HCT116 (cell line): ENCODE data around the gene RTL9. TPM values are rescaled to one million over a fixed set of nuclear protein-coding genes. Genes with fewer than 3 reads are reported as not detected.

Experiments
- ATAC-seq: fragments of 200-7000 bp; cut with Tn5 transposase; 2 replicates; pipeline ENCODE4 v1.9.1; 2020; ENCODE audit warnings: mild to moderate bottlenecking, moderate library complexity
- BruUV-seq: library from RNA; stranded (reverse); fragments of 400-500 nt; replicated peaks from 2 replicates; lab custom pipeline; 2021; lab: Mats Ljungman, UMichigan
- CTCF ChIA-PET: fragments of 300-600 bp; sonication (Branson Sonifier 250); formaldehyde crosslinking; loops from one replicate; lab custom pipeline; 2021; ENCODE audit warnings: antibody characterized with exemption; lab: Charles Lee
- POLR2A ChIA-PET: fragments of 300-600, 350-600 bp; sonication (Branson Sonifier 250); formaldehyde crosslinking; loops from one replicate; lab custom pipeline; 2021; ENCODE audit warnings: antibody characterized with exemption; lab: Charles Lee
- RAD21 ChIA-PET, 2 experiments: fragments of 300-600 bp; sonication (Branson Sonifier 250); formaldehyde crosslinking; loops; one replicate each; lab custom pipeline; 2023; ENCODE audit warnings: low total read pairs in 2 of 2; ENCODE audit not compliant: uncharacterized antibody in 2 of 2, unreplicated experiment in 2 of 2, low non-redundant PET in 1 of 2; lab: Charles Lee
- DNase-seq: peaks from one replicate; pipeline ENCODE4 v3.0.0-alpha.2; 2010; ENCODE audit warnings: low read depth, low spot score
- H2AFZ ChIP-seq: fragments of 200-600 bp; shearing (Covaris generic), sonication (generic); 2 replicates; pipeline ENCODE4 v1.6.1; 2017; ENCODE audit warnings: low read depth, mixed run types, mixed read lengths, antibody characterized with exemption, low read length; ENCODE audit not compliant: poor library complexity, severe bottlenecking
- H3K27ac ChIP-seq: 2 replicates; pipeline ENCODE4 v1.5.1; 2012; ENCODE audit warnings: low read depth, low read length
- H3K27me3 ChIP-seq: fragments of 200-600 bp; sonication (generic); 2 replicates; pipeline ENCODE4 v1.6.1; 2016; ENCODE audit warnings: mixed run types, low read length, mixed read lengths; ENCODE audit not compliant: insufficient read depth
- H3K36me3 ChIP-seq, 2 experiments: fragments of 200-500 bp in 1 of 2; fragments of 200-600 bp in 1 of 2; sonication (Bioruptor generic) in 1 of 2; sonication (generic) in 1 of 2; 2 replicates each; pipeline versions ENCODE4 v1.5.1 to v1.6.1; 2014 to 2016; ENCODE audit warnings: low read length in 2 of 2, inconsistent platforms in 1 of 2, mixed read lengths in 1 of 2, mixed run types in 1 of 2; ENCODE audit not compliant: insufficient read depth in 2 of 2, control insufficient read depth in 1 of 2
- H3K4me1 ChIP-seq, 2 experiments: fragments of 200-600 bp in 1 of 2; sonication (generic) in 1 of 2; 2 replicates each; pipeline versions ENCODE4 v1.5.1 to v1.6.1; 2012 to 2017; ENCODE audit warnings: low read length in 2 of 2, inconsistent platforms in 1 of 2, mild to moderate bottlenecking in 1 of 2, mixed read lengths in 1 of 2, mixed run types in 1 of 2, moderate library complexity in 1 of 2; ENCODE audit not compliant: insufficient read depth in 2 of 2, control insufficient read depth in 1 of 2
- H3K4me2 ChIP-seq: fragments of 200-600 bp; sonication (generic); 2 replicates; pipeline ENCODE4 v1.6.1; 2017; ENCODE audit warnings: mixed run types, low read length, mixed read lengths
- H3K4me3 ChIP-seq, 2 experiments: fragments of 200-600 bp in 1 of 2; sonication (generic) in 1 of 2; replicated peaks in 1 of 2; 2 replicates each; pipeline ENCODE4 v1.5.1; 2011 to 2016; ENCODE audit warnings: low read length in 2 of 2, control low read depth in 1 of 2, low read depth in 1 of 2, mild to moderate bottlenecking in 1 of 2, mixed read lengths in 1 of 2, mixed run types in 1 of 2
- H3K79me2 ChIP-seq: fragments of 200-600 bp; sonication (generic); 2 replicates; pipeline ENCODE4 v1.6.1; 2017; ENCODE audit warnings: mild to moderate bottlenecking, mixed run types, low read length, moderate library complexity, mixed read lengths; ENCODE audit not compliant: insufficient read depth
- H3K9ac ChIP-seq: fragments of 200-600 bp; sonication (generic); 2 replicates; pipeline ENCODE4 v1.6.1; 2016; ENCODE audit warnings: low read length, mixed read lengths
- H3K9me2 ChIP-seq: fragments of 200-600 bp; sonication (generic), shearing (Covaris generic); 2 replicates; pipeline ENCODE4 v1.6.1; 2017; ENCODE audit warnings: mixed run types, mild to moderate bottlenecking, moderate library complexity; ENCODE audit not compliant: insufficient read depth
- H3K9me3 ChIP-seq, 2 experiments: fragments of 200-500 bp in 1 of 2; fragments of 200-600 bp in 1 of 2; sonication (Bioruptor generic) in 1 of 2; sonication (generic) in 1 of 2; 2 replicates each; pipeline ENCODE4 v1.6.1; 2014 to 2017; ENCODE audit warnings: low read length in 2 of 2, mixed read lengths in 2 of 2, inconsistent platforms in 1 of 2, low read depth in 1 of 2, mild to moderate bottlenecking in 1 of 2, mixed run types in 1 of 2, moderate library complexity in 1 of 2; ENCODE audit not compliant: control insufficient read depth in 1 of 2, insufficient read depth in 1 of 2
- H4K20me1 ChIP-seq: fragments of 200-600 bp; sonication (generic), shearing (Covaris generic); 2 replicates; pipeline ENCODE4 v1.6.1; 2017; ENCODE audit warnings: mixed run types, mild to moderate bottlenecking, moderate library complexity; ENCODE audit not compliant: insufficient read depth
- EGR1 ChIP-seq: IDR thresholded peaks from 2 replicates; pipeline ENCODE4 v1.6.1; 2012; ENCODE audit warnings: low read depth
- FOSL1 ChIP-seq: IDR thresholded peaks from 2 replicates; pipeline ENCODE4 v1.6.1; 2012; ENCODE audit warnings: low read depth
- POLR2AphosphoS5 ChIP-seq: IDR thresholded peaks from 2 replicates; pipeline ENCODE4 v1.6.1; 2011; ENCODE audit warnings: mild to moderate bottlenecking, low read depth, low read length, moderate library complexity
- RAD21 ChIP-seq: IDR thresholded peaks from 2 replicates; pipeline ENCODE4 v1.6.1; 2012; ENCODE audit warnings: low read depth, mild to moderate bottlenecking
- SIN3A ChIP-seq: IDR thresholded peaks from 2 replicates; pipeline ENCODE4 v1.6.1; 2012; ENCODE audit warnings: low read depth
- SP1 ChIP-seq: IDR thresholded peaks from 2 replicates; pipeline ENCODE4 v1.6.1; 2012; ENCODE audit warnings: low read depth
- TCF7L2 ChIP-seq: IDR thresholded peaks from 2 replicates; pipeline ENCODE4 v1.7.0; 2011; ENCODE audit warnings: borderline replicate concordance, inconsistent platforms; ENCODE audit not compliant: insufficient read depth, insufficient read length; ENCODE audit errors: extremely low read depth
- intact Hi-C: fragments of 100-400 bp; cut with micrococcal nuclease; formaldehyde crosslinking; loops from 2 replicates; pipeline ENCODE4 v1.10.0; 2022
- total RNA-seq: library from RNA; stranded (reverse); gene quantifications from one replicate; pipeline ENCODE4 v1.2.1, GENCODE V29; 2021; ENCODE audit not compliant: unreplicated experiment
- TF ChIP-seq, protein P1 (sequence below): IDR thresholded peaks from 2 replicates; pipeline ENCODE4 v1.6.1; 2012
- TF ChIP-seq, protein P2 (sequence below), 3 experiments: fragments of 200-600 bp in 1 of 3; sonication (generic) in 1 of 3; IDR thresholded peaks in 2 of 3; conservative IDR thresholded peaks in 1 of 3; 2 replicates each; pipeline ENCODE4 v1.5.1; 2012 to 2017; ENCODE audit warnings: low read depth in 2 of 3, low read length in 2 of 3, antibody characterized with exemption in 1 of 3, borderline replicate concordance in 1 of 3, control low read depth in 1 of 3, mild to moderate bottlenecking in 1 of 3, mixed read lengths in 1 of 3, mixed run types in 1 of 3, moderate library complexity in 1 of 3; ENCODE audit not compliant: insufficient read depth in 1 of 3

RTL9 gene
- total RNA-seq, 1 experiment from 2014 or later = 0.10 TPM

DNA sequence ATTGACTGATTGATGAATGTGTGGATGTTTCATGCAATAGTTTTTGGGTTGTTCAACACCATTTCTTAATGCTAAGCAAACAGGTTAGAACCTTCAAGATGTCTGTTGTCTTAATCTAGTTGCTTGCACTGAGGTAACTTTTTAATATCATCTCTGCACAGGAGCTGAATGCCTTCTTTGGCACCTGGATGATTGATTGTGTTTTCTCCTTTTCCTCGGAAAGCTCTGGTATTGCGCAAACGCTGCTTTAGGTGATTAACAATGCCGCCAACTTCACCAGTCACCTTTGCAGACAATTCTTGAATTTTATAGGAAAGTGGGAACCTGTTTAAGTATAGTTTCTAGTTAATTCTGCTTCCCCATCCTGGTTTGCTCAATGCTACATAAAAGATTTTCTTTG, 48.2 kb downstream of the RTL9 start:
- POLR2A ChIA-PET = no interaction called here
- Histone ChIP-seq H3K27ac (no peak overlapping the region), H3K9me2 (no peaks in the 10 kb centered on the region)
- no peak for TF ChIP-seq FOSL1
- TF ChIP-seq SIN3A = no peak
- no peak for TF ChIP-seq EGR1
- TF ChIP-seq, all 23 proteins: peak for 0
- ChIA-PET RAD21 (interaction anchor here in 1 of 2 experiments (1.9 kb wide), 1 partner anchor 246 kb away, joined by 6 read pairs; no protein-coding TSS in a partner anchor), CTCF (interaction anchor here (1.1 to 1.6 kb wide), 2 partner anchors 246 to 260 kb away, joined by 3 to 6 read pairs; no protein-coding TSS in a partner anchor)
- H3K4me1 ChIP-seq = peaks cover 5 to 17% of the 10 kb centered on the region in 2 experiments; a peak in 3 of 4 replicates
- DNase-seq (no peak), ATAC-seq (no peak)
- H2AFZ ChIP-seq = no peak overlapping the region
- intact Hi-C loops = loop anchor here (5.0 to 10.0 kb wide), 2 partner anchors 90 to 512 kb away; partner anchors contain the start of gene AMMECR1
- H3K27me3 ChIP-seq = no peaks in the 10 kb centered on the region
- H3K36me3 ChIP-seq = no peaks in the 10 kb centered on the region
- no peak overlapping the region for H3K4me2 ChIP-seq
- H3K4me3 ChIP-seq = no peak overlapping the region
- BruUV-seq = no TSS peak
- no peaks in the 10 kb centered on the region for H4K20me1 ChIP-seq
- H3K79me2 ChIP-seq = no peaks in the 10 kb centered on the region
- H3K9ac ChIP-seq = no peak overlapping the region
- no peaks in the 10 kb centered on the region for H3K9me3 ChIP-seq

DNA sequence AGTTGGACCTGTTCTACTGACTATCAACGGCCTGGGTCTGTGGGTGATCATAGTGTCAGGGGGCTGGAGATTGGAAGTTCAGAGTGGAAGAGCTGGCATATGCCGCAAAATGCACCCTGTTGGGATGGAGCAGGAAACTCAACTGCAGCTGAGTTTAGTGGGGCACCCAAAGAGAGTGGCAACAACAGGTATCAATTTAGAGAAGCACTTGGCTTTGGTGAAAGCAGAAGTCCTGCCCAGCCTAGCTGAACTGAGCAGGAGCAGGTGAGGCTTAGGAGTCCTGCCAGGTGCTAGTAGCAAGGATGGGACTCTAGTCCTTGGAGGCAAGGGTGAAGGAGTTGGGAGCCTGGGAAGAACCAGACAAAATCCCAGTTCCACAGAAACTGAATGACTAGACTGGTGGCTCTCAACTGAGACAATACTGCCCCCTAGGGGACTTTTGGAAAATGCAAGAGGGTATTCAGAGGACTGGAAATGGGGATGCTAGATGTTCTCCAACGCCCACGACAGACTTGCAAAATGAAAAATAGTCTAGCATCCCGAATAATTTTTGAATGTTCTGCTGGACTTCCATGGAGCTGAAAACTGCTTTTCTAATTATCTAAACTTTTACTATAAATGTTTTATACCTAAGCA, 49.4 kb downstream of the RTL9 start:
- Histone ChIP-seq H3K4me1 (peaks cover 5 to 11% of the 10 kb centered on the region in 2 experiments; a peak in 3 of 4 replicates), H3K9me2 (no peaks in the 10 kb centered on the region), H2AFZ (no peak overlapping the region), H3K9me3 (no peaks in the 10 kb centered on the region), H4K20me1 (no peaks in the 10 kb centered on the region), H3K4me3 (no peak overlapping the region), H3K36me3 (no peaks in the 10 kb centered on the region), H3K27ac (no peak overlapping the region), H3K79me2 (no peaks in the 10 kb centered on the region), H3K4me2 (no peak overlapping the region), H3K9ac (no peak overlapping the region), H3K27me3 (no peaks in the 10 kb centered on the region)
- TF ChIP-seq RAD21 = peak; percentile 79
- no peak for TF ChIP-seq POLR2AphosphoS5
- TF ChIP-seq, protein P1, sequence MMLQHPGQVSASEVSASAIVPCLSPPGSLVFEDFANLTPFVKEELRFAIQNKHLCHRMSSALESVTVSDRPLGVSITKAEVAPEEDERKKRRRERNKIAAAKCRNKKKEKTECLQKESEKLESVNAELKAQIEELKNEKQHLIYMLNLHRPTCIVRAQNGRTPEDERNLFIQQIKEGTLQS = no peak
- TF ChIP-seq TCF7L2 = no peak
- TF ChIP-seq, protein P2, sequence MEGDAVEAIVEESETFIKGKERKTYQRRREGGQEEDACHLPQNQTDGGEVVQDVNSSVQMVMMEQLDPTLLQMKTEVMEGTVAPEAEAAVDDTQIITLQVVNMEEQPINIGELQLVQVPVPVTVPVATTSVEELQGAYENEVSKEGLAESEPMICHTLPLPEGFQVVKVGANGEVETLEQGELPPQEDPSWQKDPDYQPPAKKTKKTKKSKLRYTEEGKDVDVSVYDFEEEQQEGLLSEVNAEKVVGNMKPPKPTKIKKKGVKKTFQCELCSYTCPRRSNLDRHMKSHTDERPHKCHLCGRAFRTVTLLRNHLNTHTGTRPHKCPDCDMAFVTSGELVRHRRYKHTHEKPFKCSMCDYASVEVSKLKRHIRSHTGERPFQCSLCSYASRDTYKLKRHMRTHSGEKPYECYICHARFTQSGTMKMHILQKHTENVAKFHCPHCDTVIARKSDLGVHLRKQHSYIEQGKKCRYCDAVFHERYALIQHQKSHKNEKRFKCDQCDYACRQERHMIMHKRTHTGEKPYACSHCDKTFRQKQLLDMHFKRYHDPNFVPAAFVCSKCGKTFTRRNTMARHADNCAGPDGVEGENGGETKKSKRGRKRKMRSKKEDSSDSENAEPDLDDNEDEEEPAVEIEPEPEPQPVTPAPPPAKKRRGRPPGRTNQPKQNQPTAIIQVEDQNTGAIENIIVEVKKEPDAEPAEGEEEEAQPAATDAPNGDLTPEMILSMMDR (IDR thresholded peaks at IDR 0.05 in 2 of 3, conservative IDR thresholded peaks at IDR 0.05 in 1 of 3; ENCODE audit: borderline replicate concordance in 1 of 3, insufficient read depth in 1 of 3, low read depth in 2 of 3, low read length in 2 of 3) = peak; percentile 53 to 64 (median 60); a peak in 5 of 6 replicates
- TF ChIP-seq SP1 = no peak
- ChIA-PET POLR2A (no interaction called here), RAD21 (interaction anchor here in 1 of 2 experiments (1.9 kb wide), 1 partner anchor 247 kb away, joined by 6 read pairs; no protein-coding TSS in a partner anchor), CTCF (interaction anchor here (0.8 to 1.6 kb wide), 3 partner anchors 240 to 262 kb away, joined by 3 to 6 read pairs (median 4); no protein-coding TSS in a partner anchor)
- ATAC-seq (peak; percentile 76), DNase-seq (peak; percentile 39)
- intact Hi-C loops = loop anchor here (1.0 to 10.0 kb wide), 3 partner anchors 91 to 513 kb away; partner anchors contain the start of gene AMMECR1
- BruUV-seq = no TSS peak
